Medulla oblongata (tissue), 1 donor: ENCODE measurements around the gene TGFB1.
A peak's percentile ranks its signal among the peaks of the same experiment; 100 is the strongest.
"Not testable (repeated sequence)": the region's sequence is repeated elsewhere in the genome, so short reads cannot be mapped to it uniquely, and the experiment has no call there.

Source experiments
- DNase-seq: peaks from one replicate; pipeline ENCODE4 v3.0.0-alpha.2; 2015; ENCODE audit errors: extremely low spot score

TGFB1 gene

DNA sequence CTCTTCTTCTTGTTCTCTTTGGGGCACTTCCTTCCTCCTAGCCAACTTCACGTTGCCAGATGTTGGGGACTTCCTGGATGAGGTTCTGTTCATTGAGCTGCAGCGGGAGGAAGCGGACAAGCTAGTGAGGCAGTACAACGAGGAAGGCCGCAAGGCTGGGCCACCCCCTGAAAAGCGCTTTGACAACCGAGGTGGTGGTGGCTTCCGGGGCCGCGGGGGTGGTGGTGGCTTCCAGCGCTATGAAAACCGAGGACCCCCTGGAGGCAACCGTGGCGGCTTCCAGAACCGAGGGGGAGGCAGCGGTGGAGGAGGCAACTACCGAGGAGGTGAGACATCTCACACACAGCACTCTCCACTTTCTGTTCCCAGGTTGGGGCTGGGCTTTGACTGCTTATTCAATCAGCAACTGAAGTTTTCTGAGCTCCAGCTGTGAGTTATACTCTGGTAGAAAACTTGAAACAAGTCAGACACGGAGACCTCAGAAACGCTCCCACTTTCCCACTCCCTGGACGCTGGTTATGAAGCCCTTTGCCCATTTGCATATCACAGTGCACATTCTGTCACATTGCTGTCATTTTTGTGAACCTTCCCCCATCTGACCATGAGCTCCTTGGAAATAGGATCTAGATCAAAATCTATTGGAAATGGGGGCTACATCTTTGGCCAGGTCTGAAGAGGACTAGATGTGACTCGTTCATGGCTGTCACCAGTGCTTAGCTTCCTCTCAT is 50.9 kb downstream of the TGFB1 start:
- no peak for DNase-seq

DNA sequence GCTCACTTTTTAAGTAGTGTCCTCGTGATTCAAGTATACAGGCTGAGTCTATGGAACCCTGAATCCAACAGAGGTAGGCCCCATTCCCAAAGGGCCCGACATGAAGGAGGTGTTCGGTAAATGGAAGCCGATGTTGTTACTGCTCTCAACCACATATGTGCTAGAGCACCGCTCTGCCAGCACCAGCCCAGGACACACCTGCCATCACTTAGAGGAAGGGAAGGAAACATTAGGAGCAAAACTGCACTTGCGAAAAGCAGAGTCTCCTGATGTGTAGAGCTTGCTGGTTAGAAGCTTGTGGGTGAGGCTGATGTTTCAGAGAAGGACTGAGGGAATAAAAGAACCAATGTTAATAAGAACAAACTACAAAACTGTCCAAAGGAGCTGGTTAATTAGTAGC is 53.2 kb downstream of the TGFB1 start:
- DNase-seq: no peak

- peak; percentile 46 for DNase-seq
These were observed 54.0 kb downstream of the TGFB1 start for GRCh38 chr19:41299755-41300089.

DNA sequence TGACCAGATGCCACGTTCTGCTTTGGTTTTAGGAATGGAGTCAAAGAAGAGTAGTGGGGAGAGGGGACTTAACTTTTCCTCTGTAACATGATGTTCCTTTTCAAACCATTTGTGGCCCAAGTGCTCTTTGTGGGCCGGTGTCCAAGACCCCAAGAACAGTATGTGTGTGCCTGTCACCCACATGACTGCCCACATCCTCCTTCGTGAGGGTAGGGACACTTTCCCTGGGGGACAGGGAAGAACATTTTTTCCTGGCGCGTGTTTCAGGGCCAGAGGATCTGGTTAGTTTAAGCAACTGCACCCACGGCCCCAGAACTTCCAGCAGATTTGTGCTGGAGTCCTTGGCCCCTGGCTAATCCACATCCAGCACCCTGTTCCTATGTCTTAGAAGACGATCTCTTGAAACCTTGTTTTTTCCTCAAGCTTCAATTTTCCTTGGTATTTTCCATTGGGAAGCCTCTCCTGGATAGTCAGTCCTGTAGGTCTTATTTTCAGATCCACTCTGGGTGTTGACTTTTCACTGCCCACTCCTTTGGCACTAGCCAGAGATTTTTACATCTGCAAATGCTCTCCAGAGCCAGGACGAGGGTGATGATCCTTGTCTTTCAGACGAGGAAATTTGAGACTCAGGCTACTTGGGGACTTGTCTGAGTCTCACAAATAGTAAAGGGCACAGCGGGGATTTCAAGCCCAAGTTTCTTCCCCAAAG is 54.5 kb downstream of the TGFB1 start:
- DNase-seq: peak; percentile 35

DNA sequence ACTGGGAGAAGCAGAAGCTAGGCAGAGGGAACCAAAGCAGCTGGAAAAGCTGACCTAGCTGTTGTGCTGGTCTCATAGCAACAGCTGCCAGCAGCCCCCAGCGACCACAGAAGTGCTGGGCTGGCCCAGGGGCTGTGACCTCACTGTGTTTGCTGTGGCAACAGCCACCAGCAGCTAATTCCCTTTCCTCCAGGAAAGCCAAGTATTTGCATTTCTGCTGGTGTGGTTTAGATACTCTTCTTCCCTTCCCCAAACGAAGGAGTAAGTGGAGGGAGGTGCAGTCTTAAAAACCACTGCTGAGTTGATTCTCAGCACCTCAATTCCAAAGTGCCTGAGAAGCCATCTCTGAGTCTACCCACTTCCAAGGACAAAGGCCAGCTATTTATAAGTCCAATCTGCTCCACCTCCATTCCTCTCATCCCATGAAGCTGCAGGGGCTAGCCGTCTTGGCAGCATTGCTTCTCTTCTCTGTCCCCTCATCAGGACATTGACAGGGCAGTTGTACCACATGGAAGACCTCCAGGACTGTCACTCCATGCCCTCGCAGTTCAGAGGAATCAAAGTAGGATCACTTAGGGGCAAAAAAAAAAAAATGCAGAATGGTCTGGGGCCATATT is 55.3 kb downstream of the TGFB1 start:
- DNase-seq: peak; percentile 26

DNA sequence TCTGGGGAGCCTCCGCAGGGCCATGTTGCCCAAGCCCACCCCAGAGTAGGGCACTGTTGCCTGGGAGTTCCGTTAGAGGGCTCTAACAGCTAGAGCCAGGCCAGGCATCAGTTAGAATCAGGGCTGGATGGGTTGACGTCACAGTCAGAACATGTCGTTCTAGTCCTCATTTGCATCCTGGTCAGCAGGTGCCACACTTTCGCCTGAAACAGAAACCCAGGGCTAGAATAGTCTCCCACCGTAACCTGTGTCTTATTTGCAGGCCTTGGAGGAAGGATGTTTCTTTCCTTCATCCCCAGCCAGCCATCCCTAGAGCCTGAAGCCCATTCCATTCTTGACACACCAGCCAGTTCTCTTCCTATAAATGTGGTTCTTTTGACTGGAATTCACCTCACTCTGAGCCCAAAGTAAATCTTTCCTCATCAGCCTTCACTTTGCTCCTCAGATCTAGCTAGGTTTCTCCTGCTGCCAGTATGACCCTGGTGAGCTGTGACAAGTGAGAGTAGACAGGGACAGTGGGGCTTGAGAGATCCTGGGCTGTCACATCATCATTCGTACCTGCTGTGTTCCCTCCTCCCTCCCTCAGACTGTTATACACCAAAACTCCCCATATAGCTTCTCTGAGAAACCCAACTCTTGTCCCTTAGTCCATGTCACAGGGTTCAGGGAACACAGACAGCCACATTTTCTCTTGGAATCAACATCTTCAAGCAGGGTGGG is 55.9 kb downstream of the TGFB1 start:
- no peak for DNase-seq

GRCh38 chr19:41296433-41296871 is 57.3 kb downstream of the TGFB1 start:
- DNase-seq: no peak

- DNase-seq: no peak
These were observed 58.2 kb downstream of the TGFB1 start for GRCh38 chr19:41295499-41295898.

GRCh38 chr19:41294393-41294792 is 59.3 kb downstream of the TGFB1 start:
- DNase-seq: no peak

- not testable (repeated sequence) for DNase-seq
These were observed 63.9 kb downstream of the TGFB1 start for GRCh38 chr19:41289814-41290213.

DNA sequence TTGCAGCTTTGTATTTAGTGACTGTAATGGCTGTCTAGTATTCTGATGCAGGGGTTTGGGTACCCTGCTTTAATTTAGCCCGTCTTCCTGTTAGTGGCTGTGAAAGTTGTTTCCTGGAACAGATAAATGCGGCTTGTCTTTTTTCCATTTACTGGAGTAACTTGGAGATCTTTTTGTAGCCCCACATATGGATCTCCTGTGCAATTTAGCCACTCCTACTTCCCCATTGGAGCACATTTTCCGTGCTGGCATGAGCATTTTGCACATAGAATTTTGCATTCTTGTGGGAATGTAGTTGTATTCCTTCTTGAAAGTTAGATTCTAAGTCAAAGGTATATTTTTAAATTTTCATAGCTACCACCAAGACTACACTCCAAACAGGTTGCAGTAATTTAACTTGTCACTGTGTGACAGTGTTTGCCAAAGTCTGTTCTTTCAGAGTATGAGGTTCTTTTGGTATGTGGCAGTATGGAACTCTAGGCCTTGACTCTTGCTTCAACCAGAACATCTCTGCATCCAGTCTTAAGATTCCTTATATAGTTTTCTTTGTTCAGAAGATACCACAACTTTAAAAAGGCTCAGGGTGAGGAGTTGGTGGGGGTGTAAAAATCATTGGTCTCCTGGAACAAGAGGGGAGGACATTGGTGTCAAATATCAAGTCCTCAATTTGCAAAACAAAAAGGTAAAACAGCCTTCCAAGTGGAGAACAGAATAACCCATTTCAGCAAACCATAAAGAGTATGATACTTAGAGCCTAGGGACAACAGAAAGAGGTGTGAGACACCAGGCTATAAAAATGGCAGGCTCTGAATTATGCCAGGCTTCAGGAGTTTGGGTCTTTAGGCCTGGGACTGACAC is 64.8 kb downstream of the TGFB1 start:
- no peak for DNase-seq
